HepG2 (cell line): ENCODE results near the gene JTB. TPM values are rescaled to one million over a fixed set of nuclear protein-coding genes. Genes with fewer than 3 reads are reported as not detected.

Source experiments
- ATRX ChIP-seq: sonication (generic); formaldehyde crosslinking; IDR thresholded peaks from 2 replicates; pipeline ENCODE4 v1.4.0; 2020; ENCODE audit warnings: missing genetic modification reagents, borderline replicate concordance
- ETV6 ChIP-seq: sonication (generic); formaldehyde crosslinking; conservative IDR thresholded peaks from 2 replicates; pipeline ENCODE4 v1.4.0; 2020; ENCODE audit warnings: missing genetic modification reagents
- EZH2 ChIP-seq: conservative IDR thresholded peaks from 2 replicates; pipeline ENCODE4 v1.6.1; 2012; ENCODE audit warnings: mild to moderate bottlenecking, low read depth, low read length, moderate library complexity
- FOXK1 ChIP-seq: sonication (generic); formaldehyde crosslinking; IDR thresholded peaks from 2 replicates; pipeline ENCODE4 v1.4.0; 2020; ENCODE audit warnings: low read depth, missing genetic modification reagents, borderline replicate concordance
- GABPB1 ChIP-seq: IDR thresholded peaks from 2 replicates; pipeline ENCODE4 v1.6.1; 2016; ENCODE audit warnings: mild to moderate bottlenecking, missing genetic modification reagents, moderate library complexity, missing compliant biosample characterization
- HNRNPL ChIP-seq: fragments of 200-400 bp; formaldehyde crosslinking; IDR thresholded peaks from 2 replicates; pipeline ENCODE4 v1.6.1; 2017; ENCODE audit warnings: mild to moderate bottlenecking, low read depth, low read length
- MED13 ChIP-seq: sonication (generic); formaldehyde crosslinking; IDR thresholded peaks from 2 replicates; pipeline ENCODE4 v1.5.0; 2020; ENCODE audit warnings: missing genetic modification reagents
- NCOA1 ChIP-seq: sonication (generic); formaldehyde crosslinking; IDR thresholded peaks from 2 replicates; pipeline ENCODE4 v1.9.0; 2021; ENCODE audit warnings: missing genetic modification reagents
- PRPF4 ChIP-seq: fragments of 200-400 bp; formaldehyde crosslinking; IDR thresholded peaks from 2 replicates; pipeline ENCODE4 v1.6.1; 2016; ENCODE audit warnings: low read length, low read depth; ENCODE audit not compliant: poor library complexity, severe bottlenecking
- RORA ChIP-seq: sonication (generic); formaldehyde crosslinking; IDR thresholded peaks from 2 replicates; pipeline ENCODE4 v1.5.0; 2020; ENCODE audit warnings: mild to moderate bottlenecking, missing genetic modification reagents, moderate library complexity
- SMAD3 ChIP-seq: sonication (generic); formaldehyde crosslinking; IDR thresholded peaks from 2 replicates; pipeline ENCODE4 v1.4.0; 2020; ENCODE audit warnings: missing genetic modification reagents
- SOX6 ChIP-seq, 2 experiments: fragments of 450-650 bp in 1 of 2; sonication (generic) in 1 of 2; formaldehyde crosslinking in 1 of 2; IDR thresholded peaks; 2 replicates each; pipeline versions ENCODE4 v1.4.0 to v1.6.1; 2017 to 2020; ENCODE audit warnings: antibody characterized with exemption in 1 of 2, mild to moderate bottlenecking in 1 of 2, missing genetic modification reagents in 1 of 2
- SP2 ChIP-seq: sonication (generic); formaldehyde crosslinking; IDR thresholded peaks from 2 replicates; pipeline ENCODE4 v1.5.1; 2020; ENCODE audit warnings: mild to moderate bottlenecking, missing genetic modification reagents
- TBL1XR1 ChIP-seq: fragments of 150-350 bp; IDR thresholded peaks from 2 replicates; pipeline ENCODE4 v1.6.1; 2014; ENCODE audit warnings: borderline replicate concordance, low read length; ENCODE audit not compliant: partially characterized antibody
- ZFP62 ChIP-seq: sonication (generic); formaldehyde crosslinking; IDR thresholded peaks from 2 replicates; pipeline ENCODE4 v1.4.0; 2020; ENCODE audit warnings: missing genetic modification reagents
- ZMYM2 ChIP-seq: sonication (generic); formaldehyde crosslinking; IDR thresholded peaks from 2 replicates; pipeline ENCODE4 v1.8.0; 2022; ENCODE audit warnings: mild to moderate bottlenecking, missing genetic modification reagents
- ZNF121 ChIP-seq: sonication (generic); formaldehyde crosslinking; IDR thresholded peaks from 2 replicates; pipeline ENCODE4 v1.5.0; 2020; ENCODE audit warnings: mild to moderate bottlenecking, missing genetic modification reagents
- ZNF30 ChIP-seq: sonication (generic); formaldehyde crosslinking; IDR thresholded peaks from 2 replicates; pipeline ENCODE4 v1.5.0; 2020; ENCODE audit warnings: mild to moderate bottlenecking, missing genetic modification reagents
- ZNF619 ChIP-seq: sonication (generic); formaldehyde crosslinking; IDR thresholded peaks from 2 replicates; pipeline ENCODE4 v1.4.0; 2020; ENCODE audit warnings: mild to moderate bottlenecking, missing genetic modification reagents
- ZNF777 ChIP-seq: sonication (generic); formaldehyde crosslinking; IDR thresholded peaks from 2 replicates; pipeline ENCODE4 v1.4.0; 2020; ENCODE audit warnings: missing genetic modification reagents
- ZNF816 ChIP-seq: sonication (generic); formaldehyde crosslinking; IDR thresholded peaks from 2 replicates; pipeline ENCODE4 v1.8.0; 2022; ENCODE audit warnings: missing genetic modification reagents, mild to moderate bottlenecking, borderline replicate concordance
- ZSCAN29 ChIP-seq: sonication (generic); formaldehyde crosslinking; conservative IDR thresholded peaks from 2 replicates; pipeline ENCODE4 v1.4.0; 2020; ENCODE audit warnings: mild to moderate bottlenecking, missing genetic modification reagents
- polyA plus RNA-seq, 8 experiments: library from polyadenylated mRNA; depleted of rRNA in 3 of 8; stranded (reverse) in 7 of 8; unstranded in 1 of 8; fragments of >200 nt; fragmentation: Illumina TruSeq in 4 of 8; extraction: Trizol in 4 of 8; gene quantifications; 2 replicates each; pipeline versions ENCODE4 v1.2.1 to v1.2.3, GENCODE V29; 2011 to 2016; ENCODE audit warnings: low read depth in 4 of 8, missing spikeins in 1 of 8, mixed read lengths in 1 of 8; ENCODE audit not compliant: insufficient read depth in 1 of 8
- total RNA-seq, 5 experiments: library from RNA; depleted of rRNA; stranded (reverse); fragments of >200 nt; fragmentation: Illumina TruSeq; extraction: Trizol; gene quantifications; 2 replicates each; pipeline ENCODE4 v1.2.3, GENCODE V29; 2016; ENCODE audit warnings: low read depth in 1 of 5
- TF ChIP-seq, protein P1 (sequence below): sonication (generic); formaldehyde crosslinking; IDR thresholded peaks from 2 replicates; pipeline ENCODE4 v1.4.0; 2020; ENCODE audit warnings: missing genetic modification reagents, low read depth, mild to moderate bottlenecking, borderline replicate concordance
- TF ChIP-seq, protein P2 (sequence below): sonication (generic); formaldehyde crosslinking; IDR thresholded peaks from 2 replicates; pipeline ENCODE4 v1.9.0; 2022; ENCODE audit warnings: low read depth, missing genetic modification reagents
- TF ChIP-seq, protein P3 (sequence below): sonication (generic); formaldehyde crosslinking; IDR thresholded peaks from 2 replicates; pipeline ENCODE4 v1.4.0; 2020; ENCODE audit warnings: mild to moderate bottlenecking, missing genetic modification reagents
- TF ChIP-seq, protein P4 (sequence below): sonication (generic); formaldehyde crosslinking; IDR thresholded peaks from 2 replicates; pipeline ENCODE4 v1.8.1; 2023; ENCODE audit warnings: mild to moderate bottlenecking, inconsistent platforms, moderate library complexity, missing genetic modification reagents, borderline replicate concordance
- TF ChIP-seq, protein P5 (sequence below): sonication (generic); formaldehyde crosslinking; IDR thresholded peaks from 2 replicates; pipeline ENCODE4 v1.4.0; 2020; ENCODE audit warnings: missing genetic modification reagents

Gene JTB
- total and polyA plus RNA-seq, 2 of the 13 experiments (the other 11 are each of a cell fraction or from before 2014, with no cell fraction given), result 96.7 to 99.2 TPM

DNA sequence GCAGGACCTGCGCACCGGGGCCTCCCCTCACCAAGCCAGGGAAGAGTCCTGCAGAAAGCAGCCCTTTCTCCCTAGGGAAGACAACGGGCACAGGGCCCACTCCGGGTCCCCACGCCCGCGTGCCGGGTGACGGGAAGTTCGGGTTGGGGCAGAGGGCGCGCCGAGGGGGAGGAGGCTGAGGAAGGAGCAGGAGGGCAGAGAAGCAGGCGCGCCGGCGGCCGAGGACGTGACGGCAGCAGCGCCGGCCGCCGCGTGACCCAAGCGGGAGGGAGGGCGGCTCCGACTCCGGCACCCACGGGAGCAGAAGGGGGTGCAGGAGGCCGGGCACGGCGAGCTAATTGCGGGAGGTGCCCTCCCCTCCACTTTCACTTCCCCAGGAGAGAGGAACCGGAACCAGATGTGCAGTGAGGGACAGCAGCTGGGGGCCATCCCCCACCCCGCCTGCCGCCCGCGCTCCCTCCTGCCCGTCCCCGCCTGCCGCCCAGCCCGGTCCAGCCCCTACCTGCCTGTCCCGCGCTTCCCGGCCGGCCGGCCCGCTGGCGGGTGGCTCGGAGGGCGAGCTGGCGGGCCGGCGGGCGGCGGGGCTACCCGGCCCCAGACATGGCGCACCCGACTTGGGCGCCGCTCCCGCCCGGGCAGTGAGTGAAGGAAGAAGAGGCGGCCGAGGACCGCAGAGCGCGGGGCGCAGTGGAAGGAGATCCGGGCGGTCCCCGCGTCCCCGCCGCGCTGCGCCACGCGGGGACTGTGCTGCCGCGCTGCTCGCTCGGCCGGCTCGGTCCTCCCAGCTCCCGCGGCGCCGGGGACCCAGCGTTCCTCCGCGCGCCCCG, 31.5 kb downstream of the JTB start (continued):
- TF ChIP-seq HNRNPL (0 out of 2 replicates have a peak, but pooled peaks have one; percentile 66), NCOA1 (CRISPR knock-in tag) (no peak), ZNF816 (CRISPR knock-in tag) (no peak), ZFP62 (CRISPR knock-in tag) (no peak), EZH2 (no peak), TBL1XR1 (no peak), MED13 (CRISPR knock-in tag) (no peak), ZMYM2 (CRISPR knock-in tag) (no peak), ZSCAN29 (CRISPR knock-in tag) (no peak), ZNF777 (CRISPR knock-in tag) (no peak), SP2 (CRISPR knock-in tag) (no peak; the same call in 1 of the 2 replicates), ETV6 (CRISPR knock-in tag) (no peak), SOX6 (IDR thresholded peaks at IDR 0.05) (no peak), SOX6 (CRISPR knock-in tag; IDR thresholded peaks at IDR 0.05) (peak; percentile 37), RORA (CRISPR knock-in tag) (no peak), PRPF4 (no peak), ZNF121 (no peak), SMAD3 (CRISPR knock-in tag) (no peak), FOXK1 (CRISPR knock-in tag) (no peak), ATRX (CRISPR knock-in tag) (no peak), ZNF619 (CRISPR knock-in tag) (no peak), GABPB1 (peak; percentile 89), ZNF30 (CRISPR knock-in tag) (no peak)
- TF ChIP-seq, protein P1, sequence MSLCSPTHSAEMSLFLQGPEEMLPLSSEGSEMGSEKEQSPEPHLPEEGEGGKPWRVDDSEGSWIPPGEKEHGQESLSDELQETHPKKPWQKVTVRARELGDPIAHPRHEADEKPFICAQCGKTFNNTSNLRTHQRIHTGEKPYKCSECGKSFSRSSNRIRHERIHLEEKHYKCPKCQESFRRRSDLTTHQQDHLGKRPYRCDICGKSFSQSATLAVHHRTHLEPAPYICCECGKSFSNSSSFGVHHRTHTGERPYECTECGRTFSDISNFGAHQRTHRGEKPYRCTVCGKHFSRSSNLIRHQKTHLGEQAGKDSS, result no peak
- TF ChIP-seq, protein P2, sequence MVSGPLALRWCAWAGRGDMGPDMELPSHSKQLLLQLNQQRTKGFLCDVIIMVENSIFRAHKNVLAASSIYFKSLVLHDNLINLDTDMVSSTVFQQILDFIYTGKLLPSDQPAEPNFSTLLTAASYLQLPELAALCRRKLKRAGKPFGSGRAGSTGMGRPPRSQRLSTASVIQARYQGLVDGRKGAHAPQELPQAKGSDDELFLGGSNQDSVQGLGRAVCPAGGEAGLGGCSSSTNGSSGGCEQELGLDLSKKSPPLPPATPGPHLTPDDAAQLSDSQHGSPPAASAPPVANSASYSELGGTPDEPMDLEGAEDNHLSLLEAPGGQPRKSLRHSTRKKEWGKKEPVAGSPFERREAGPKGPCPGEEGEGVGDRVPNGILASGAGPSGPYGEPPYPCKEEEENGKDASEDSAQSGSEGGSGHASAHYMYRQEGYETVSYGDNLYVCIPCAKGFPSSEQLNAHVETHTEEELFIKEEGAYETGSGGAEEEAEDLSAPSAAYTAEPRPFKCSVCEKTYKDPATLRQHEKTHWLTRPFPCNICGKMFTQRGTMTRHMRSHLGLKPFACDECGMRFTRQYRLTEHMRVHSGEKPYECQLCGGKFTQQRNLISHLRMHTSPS (CRISPR knock-in tag), result 0 out of 2 replicates have a peak, but pooled peaks have one; percentile 48
- TF ChIP-seq, protein P3, sequence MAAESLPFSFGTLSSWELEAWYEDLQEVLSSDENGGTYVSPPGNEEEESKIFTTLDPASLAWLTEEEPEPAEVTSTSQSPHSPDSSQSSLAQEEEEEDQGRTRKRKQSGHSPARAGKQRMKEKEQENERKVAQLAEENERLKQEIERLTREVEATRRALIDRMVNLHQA (CRISPR knock-in tag), result no peak
- TF ChIP-seq, protein P4, sequence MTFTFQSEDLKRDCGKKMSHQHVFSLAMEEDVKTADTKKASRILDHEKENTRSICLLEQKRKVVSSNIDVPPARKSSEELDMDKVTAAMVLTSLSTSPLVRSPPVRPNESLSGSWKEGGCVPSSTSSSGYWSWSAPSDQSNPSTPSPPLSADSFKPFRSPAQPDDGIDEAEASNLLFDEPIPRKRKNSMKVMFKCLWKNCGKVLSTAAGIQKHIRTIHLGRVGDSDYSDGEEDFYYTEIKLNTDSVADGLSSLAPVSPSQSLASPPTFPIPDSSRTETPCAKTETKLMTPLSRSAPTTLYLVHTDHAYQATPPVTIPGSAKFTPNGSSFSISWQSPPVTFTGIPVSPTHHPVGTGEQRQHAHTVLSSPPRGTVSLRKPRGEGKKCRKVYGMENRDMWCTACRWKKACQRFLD (CRISPR knock-in tag), result no peak
- TF ChIP-seq, protein P5, sequence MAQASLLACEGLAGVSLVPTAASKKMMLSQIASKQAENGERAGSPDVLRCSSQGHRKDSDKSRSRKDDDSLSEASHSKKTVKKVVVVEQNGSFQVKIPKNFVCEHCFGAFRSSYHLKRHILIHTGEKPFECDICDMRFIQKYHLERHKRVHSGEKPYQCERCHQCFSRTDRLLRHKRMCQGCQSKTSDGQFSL (CRISPR knock-in tag), result no peak
